H1 (cell line): ENCODE results near the gene DEDD2. TPM values are rescaled to one million over a fixed set of nuclear protein-coding genes. Genes with fewer than 3 reads are reported as not detected.

Experiments used
- CTCF ChIA-PET: fragments of 300-600 bp; sonication (Branson Sonifier 250); formaldehyde crosslinking; loops from one replicate; lab custom pipeline; 2021; ENCODE audit not compliant: partially characterized antibody; lab: Charles Lee
- POLR2A ChIA-PET: fragments of 300-600 bp; sonication (Branson Sonifier 250); formaldehyde crosslinking; loops from one replicate; lab custom pipeline; 2021; ENCODE audit warnings: inconsistent platforms; ENCODE audit not compliant: partially characterized antibody; lab: Charles Lee
- DNase-seq, 2 experiments: peaks; one replicate each; pipeline versions ENCODE4 v3.0.0 to v3.0.0-alpha.2; 2010 to 2022; ENCODE audit warnings: low spot score in 2 of 2, low read depth in 1 of 2, mixed read lengths in 1 of 2
- FAIRE-seq: peaks from 2 replicates; lab custom pipeline; 2011; peaks lifted over from hg19 to GRCh38; lab: Jason Lieb, UNC
- H2AFZ ChIP-seq: 2 replicates; pipeline ENCODE4 v1.8.1; 2012; ENCODE audit warnings: low read length, inconsistent platforms
- H2AK5ac ChIP-seq: 2 replicates; pipeline ENCODE4 v1.6.1; 2013; ENCODE audit warnings: low read depth, low read length
- H2BK120ac ChIP-seq: replicated peaks from 2 replicates; pipeline ENCODE3; 2013; ENCODE audit warnings: low read depth, low read length, inconsistent platforms
- H2BK12ac ChIP-seq: 2 replicates; pipeline ENCODE4 v1.6.1; 2013; ENCODE audit warnings: low read depth, low read length
- H2BK15ac ChIP-seq: 2 replicates; pipeline ENCODE4 v1.6.1; 2013; ENCODE audit warnings: low read length
- H2BK20ac ChIP-seq: 2 replicates; pipeline ENCODE4 v1.6.1; 2013; ENCODE audit warnings: low read length
- H2BK5ac ChIP-seq: 2 replicates; pipeline ENCODE4 v1.6.1; 2013; ENCODE audit warnings: low read depth, low read length
- H3K14ac ChIP-seq: 2 replicates; pipeline ENCODE4 v1.6.1; 2013; ENCODE audit warnings: inconsistent platforms; ENCODE audit not compliant: insufficient read length
- H3K18ac ChIP-seq: 2 replicates; pipeline ENCODE4 v1.6.1; 2013; ENCODE audit warnings: low read length; ENCODE audit errors: extremely low read depth
- H3K23ac ChIP-seq: 2 replicates; pipeline ENCODE4 v1.6.1; 2013; ENCODE audit warnings: inconsistent platforms; ENCODE audit not compliant: insufficient read length
- H3K23me2 ChIP-seq: 2 replicates; pipeline ENCODE4 v1.6.1; 2013; ENCODE audit warnings: low read depth, low read length
- H3K27ac ChIP-seq: 2 replicates; pipeline ENCODE4 v1.6.1; 2011; ENCODE audit warnings: low read depth, low read length, inconsistent platforms
- H3K27me3 ChIP-seq, 4 experiments: replicated peaks in 1 of 4; 1 replicate in 1 of 4; 2 replicates in 3 of 4; pipeline versions ENCODE4 v1.6.1 to v1.8.1; 2011 to 2013; ENCODE audit warnings: low read length in 3 of 4, mild to moderate bottlenecking in 3 of 4, inconsistent platforms in 2 of 4, mixed read lengths in 2 of 4, moderate library complexity in 1 of 4; ENCODE audit not compliant: control insufficient read depth in 3 of 4, insufficient read depth in 3 of 4; ENCODE audit errors: extremely low read depth in 1 of 4
- H3K36me3 ChIP-seq, 4 experiments: 2 replicates each; pipeline versions ENCODE4 v1.6.1 to v1.8.1; 2011 to 2013; ENCODE audit warnings: mild to moderate bottlenecking in 4 of 4, low read length in 3 of 4, moderate library complexity in 2 of 4, control low read depth in 1 of 4, inconsistent platforms in 1 of 4; ENCODE audit not compliant: insufficient read depth in 4 of 4, control insufficient read depth in 2 of 4
- H3K4ac ChIP-seq: replicated peaks from 2 replicates; pipeline ENCODE3; 2013; ENCODE audit warnings: low read length, low read depth, mixed read lengths, inconsistent platforms; ENCODE audit not compliant: insufficient read length
- H3K4me1 ChIP-seq, 4 experiments: replicated peaks in 1 of 4; 1 replicate in 1 of 4; 2 replicates in 3 of 4; pipeline versions ENCODE4 v1.6.1 to v1.8.1; 2011 to 2013; ENCODE audit warnings: low read length in 3 of 4, inconsistent platforms in 2 of 4, mixed read lengths in 1 of 4; ENCODE audit not compliant: insufficient read depth in 4 of 4, control insufficient read depth in 3 of 4
- H3K4me2 ChIP-seq, 2 experiments: 2 replicates each; pipeline versions ENCODE4 v1.6.1 to v1.8.1; 2011 to 2013; ENCODE audit warnings: low read depth in 2 of 2, low read length in 2 of 2, control low read depth in 1 of 2, inconsistent platforms in 1 of 2, mild to moderate bottlenecking in 1 of 2; ENCODE audit not compliant: insufficient read depth in 1 of 2
- H3K4me3 ChIP-seq, 4 experiments: fragments of 200-600, 300-600 bp in 1 of 4; sonication (generic), shearing (Covaris generic), sonication (Bioruptor Twin) in 1 of 4; 2 replicates each; pipeline versions ENCODE4 v1.5.1 to v1.8.1; 2011 to 2016; ENCODE audit warnings: low read length in 4 of 4, low read depth in 3 of 4, control low read depth in 2 of 4, inconsistent platforms in 2 of 4, mild to moderate bottlenecking in 2 of 4, mixed read lengths in 1 of 4, moderate library complexity in 1 of 4; ENCODE audit not compliant: insufficient read depth in 2 of 4; ENCODE audit errors: extremely low read depth in 1 of 4
- H3K56ac ChIP-seq: replicated peaks from 2 replicates; pipeline ENCODE3; 2013; ENCODE audit warnings: low read depth, mild to moderate bottlenecking, mixed read lengths, low read length, inconsistent platforms; ENCODE audit not compliant: insufficient read length
- H3K79me1 ChIP-seq: 2 replicates; pipeline ENCODE4 v1.6.1; 2013; ENCODE audit warnings: low read depth, low read length, control low read depth
- H3K79me2 ChIP-seq, 2 experiments: 2 replicates each; pipeline versions ENCODE4 v1.6.1 to v1.8.1; 2012 to 2013; ENCODE audit warnings: low read length in 2 of 2, mild to moderate bottlenecking in 2 of 2, inconsistent platforms in 1 of 2; ENCODE audit not compliant: insufficient read depth in 2 of 2, control insufficient read depth in 1 of 2
- H3K9ac ChIP-seq, 4 experiments: replicated peaks in 1 of 4; 1 replicate in 1 of 4; 2 replicates in 3 of 4; pipeline versions ENCODE4 v1.6.1 to v1.8.1; 2011 to 2013; ENCODE audit warnings: low read depth in 3 of 4, low read length in 3 of 4, control low read depth in 2 of 4, mild to moderate bottlenecking in 2 of 4, moderate library complexity in 2 of 4, inconsistent platforms in 1 of 4; ENCODE audit errors: extremely low read depth in 1 of 4
- H3K9me3 ChIP-seq, 2 experiments: 2 replicates each; pipeline versions ENCODE4 v1.6.1 to v1.8.1; 2012 to 2013; ENCODE audit warnings: mild to moderate bottlenecking in 2 of 2, moderate library complexity in 2 of 2, control low read depth in 1 of 2, inconsistent platforms in 1 of 2, low read depth in 1 of 2, low read length in 1 of 2, mixed read lengths in 1 of 2; ENCODE audit not compliant: insufficient read depth in 2 of 2
- H4K20me1 ChIP-seq, 2 experiments: replicated peaks in 1 of 2; 2 replicates each; pipeline versions ENCODE3 to v1.8.1; 2011 to 2013; ENCODE audit warnings: inconsistent platforms in 2 of 2, low read length in 2 of 2, mild to moderate bottlenecking in 1 of 2; ENCODE audit not compliant: insufficient read depth in 2 of 2, control insufficient read depth in 1 of 2
- H4K5ac ChIP-seq: 2 replicates; pipeline ENCODE4 v1.6.1; 2013; ENCODE audit warnings: low read length, low read depth, mixed read lengths, inconsistent platforms; ENCODE audit not compliant: insufficient read length
- H4K8ac ChIP-seq: 2 replicates; pipeline ENCODE4 v1.8.0; 2013; ENCODE audit warnings: mild to moderate bottlenecking, moderate library complexity, low read length, inconsistent platforms; ENCODE audit not compliant: insufficient read depth; ENCODE audit errors: extremely low read depth
- H4K91ac ChIP-seq: replicated peaks from 2 replicates; pipeline ENCODE3; 2013; ENCODE audit warnings: low read length, mixed read lengths, inconsistent platforms; ENCODE audit not compliant: insufficient read length
- BACH1 ChIP-seq: IDR thresholded peaks from 2 replicates; pipeline ENCODE4 v1.6.1; 2012; ENCODE audit warnings: low read length, improper control_type of control experiment
- CBX5 ChIP-seq: fragments of 300-800, 300-1000 bp; sonication (generic); IDR thresholded peaks from 2 replicates; pipeline ENCODE4 v1.7.1; 2016; ENCODE audit warnings: antibody characterized with exemption, low read length, low read depth
- CHD1 ChIP-seq: IDR thresholded peaks from 2 replicates; pipeline ENCODE4 v1.6.1; 2012; ENCODE audit warnings: low read depth, low read length, improper control_type of control experiment
- EGR1 ChIP-seq: IDR thresholded peaks from 2 replicates; pipeline ENCODE4 v1.6.1; 2011; ENCODE audit warnings: low read depth, low read length, borderline replicate concordance
- NANOG ChIP-seq: IDR thresholded peaks from 2 replicates; pipeline ENCODE4 v1.6.1; 2011; ENCODE audit warnings: low read length, low read depth, mild to moderate bottlenecking, inconsistent platforms; ENCODE audit not compliant: insufficient read depth, poor library complexity, severe bottlenecking
- POU5F1 ChIP-seq: IDR thresholded peaks from 2 replicates; pipeline ENCODE4 v1.6.1; 2011; ENCODE audit warnings: low read depth, mild to moderate bottlenecking, low read length, moderate library complexity
- RBBP5 ChIP-seq: IDR thresholded peaks from 2 replicates; pipeline ENCODE4 v1.7.1; 2012; ENCODE audit warnings: low read depth, mild to moderate bottlenecking, inconsistent platforms, low read length, moderate library complexity, borderline replicate concordance
- TAF1 ChIP-seq: IDR thresholded peaks from 2 replicates; pipeline ENCODE4 v1.6.1; 2011; ENCODE audit warnings: mild to moderate bottlenecking, low read depth, low read length
- WGBS, 2 experiments: shearing (Covaris generic) in 1 of 2; methylation state at CpG; one replicate each; pipeline versions ENCODE4 v1.1.6 to v1.1.7; 2013 to 2015; ENCODE audit warnings: low lambda C conversion rate in 2 of 2, mixed read lengths in 2 of 2, inconsistent platforms in 1 of 2, low coverage in 1 of 2, missing lambda C conversion rate in 1 of 2; ENCODE audit not compliant: insufficient replicate concordance in 2 of 2, insufficient coverage in 1 of 2, insufficient read length in 1 of 2; ENCODE audit errors: extremely low coverage in 1 of 2, missing lambda C conversion rate in 1 of 2; 5-methylcytosine and 5-hydroxymethylcytosine counted together
- polyA plus RNA-seq, 7 experiments: library from polyadenylated mRNA; depleted of rRNA in 3 of 7; stranded (reverse) in 5 of 7; unstranded in 2 of 7; fragments of >200 nt in 5 of 7; fragments of 200-250 nt in 2 of 7; gene quantifications; 1 replicate in 5 of 7; 2 replicates in 1 of 7; 4 replicates in 1 of 7; pipeline versions ENCODE4 v1.2.1 to v1.2.3, GENCODE V29; 2011 to 2013; ENCODE audit warnings: missing spikeins in 2 of 7, mixed read lengths in 2 of 7
- total RNA-seq: library from RNA; stranded (reverse); fragmentation: NEBNext Ultra II Directional; extraction: Animal tissue kit (Norgen Biotek cat#: 25700); gene quantifications from 2 replicates; pipeline ENCODE4 v1.2.1, GENCODE V29; 2021

The DEDD2 gene
- total and polyA plus RNA-seq, 2 of the 8 experiments (the other 6 are each of a cell fraction or from before 2014, with no cell fraction given) = 37.8 to 65.0 TPM

GRCh38 chr19:42228641-42229040 lies 11.2 kb upstream of the DEDD2 start:
- no peak for DNase-seq
- no peak overlapping the region for H3K9ac ChIP-seq
- H3K79me2 ChIP-seq = no peaks in the 10 kb centered on the region
- no peak overlapping the region for H2AFZ ChIP-seq
- no peak overlapping the region for H2BK5ac ChIP-seq
- H3K27ac ChIP-seq = no peak overlapping the region
- no peaks in the 10 kb centered on the region for H3K9me3 ChIP-seq
- CTCF ChIA-PET = interaction anchor here (0.5 to 2.0 kb wide), 6 partner anchors 8 to 334 kb away, joined by 3 to 5 read pairs (median 3); partner anchors contain the start of gene GSK3A
- peaks cover 19 to 70% (median 47%) of the 10 kb centered on the region in 4 experiments for H3K36me3 ChIP-seq
- no peak overlapping the region for H4K91ac ChIP-seq
- no peak overlapping the region for H3K4me2 ChIP-seq
- H4K20me1 ChIP-seq = peaks cover 14 to 38% of the 10 kb centered on the region in 2 experiments
- no peak overlapping the region for H2BK120ac ChIP-seq
- no peak overlapping the region for H4K8ac ChIP-seq
- FAIRE-seq = no peak
- H3K79me1 ChIP-seq = peaks cover 5% of the 10 kb centered on the region
- no peak overlapping the region for H2BK20ac ChIP-seq
- no peak overlapping the region for H3K56ac ChIP-seq
- H3K4me1 ChIP-seq = no peaks in the 10 kb centered on the region
- no peak overlapping the region for H2AK5ac ChIP-seq
- no peak overlapping the region for H3K18ac ChIP-seq
- no peak overlapping the region for H3K23ac ChIP-seq
- no peak overlapping the region for H2BK15ac ChIP-seq
- no peak overlapping the region for H2BK12ac ChIP-seq
- no peaks in the 10 kb centered on the region for H3K27me3 ChIP-seq
- no peak overlapping the region for H3K4me3 ChIP-seq
- H3K14ac ChIP-seq = no peak overlapping the region
- no peaks in the 10 kb centered on the region for H3K23me2 ChIP-seq
- no peak overlapping the region for H3K4ac ChIP-seq
- POLR2A ChIA-PET = interaction anchor here (1.2 to 4.5 kb wide), 6 partner anchors 11 to 153 kb away, joined by 3 to 23 read pairs (median 4); partner anchors contain the start of genes GSK3A and ZNF574
- 90% methylated on average over 4 of the region's 4 CpGs; no CpG with 5 or more reads in 1 of the 2 experiments for WGBS, 2 experiments
- H4K5ac ChIP-seq = no peak overlapping the region
- no peak for TF ChIP-seq CBX5
- TF ChIP-seq RBBP5 = no peak
- no peak for TF ChIP-seq POU5F1
- TF ChIP-seq CHD1 = no peak
- no peak for TF ChIP-seq NANOG
- TF ChIP-seq EGR1 = no peak
- TF ChIP-seq TAF1 = no peak
- TF ChIP-seq BACH1 = no peak
